WTC11 (cell line): ENCODE measurements around the gene WNT6. TPM values are rescaled to one million over a fixed set of nuclear protein-coding genes. Genes with fewer than 3 reads are reported as not detected.

ENCODE experiments used
- ATAC-seq: fragments of 200-7000 bp; cut with Tn5 transposase; 2 replicates; pipeline ENCODE4 v1.10.0; 2021; ENCODE audit warnings: mild to moderate bottlenecking, moderate library complexity
- CTCF ChIA-PET: fragments of 300-600 bp; sonication (Branson Sonifier 250); formaldehyde crosslinking; loops from one replicate; lab custom pipeline; 2021; ENCODE audit warnings: antibody characterized with exemption; lab: Charles Lee
- POLR2A ChIA-PET: fragments of 350-600 bp; sonication (Branson Sonifier 250); formaldehyde crosslinking; loops from one replicate; lab custom pipeline; 2021; ENCODE audit warnings: antibody characterized with exemption; lab: Charles Lee
- DNase-seq: peaks from one replicate; pipeline ENCODE4 v3.0.0; 2021; ENCODE audit warnings: low spot score
- H3K27ac Mint-ChIP-seq: 2 replicates; pipeline ENCODE4 v1.8.0; 2021; ENCODE audit warnings: mixed read lengths
- H3K27me3 Mint-ChIP-seq: 2 replicates; pipeline ENCODE4 v1.8.0; 2021; ENCODE audit warnings: low read depth, mild to moderate bottlenecking, moderate library complexity, mixed read lengths
- H3K36me3 Mint-ChIP-seq: 2 replicates; pipeline ENCODE4 v1.8.0; 2021; ENCODE audit warnings: mixed read lengths
- H3K4me1 Mint-ChIP-seq: 2 replicates; pipeline ENCODE4 v1.8.0; 2022; ENCODE audit warnings: mixed read lengths
- H3K4me3 Mint-ChIP-seq: 2 replicates; pipeline ENCODE4 v1.8.0; 2021; ENCODE audit warnings: mild to moderate bottlenecking, moderate library complexity, mixed read lengths
- H3K9me3 Mint-ChIP-seq: 2 replicates; pipeline ENCODE4 v1.8.0; 2021; ENCODE audit warnings: mixed read lengths
- AR ChIP-seq: fragments of 250-450 bp; sonication (Bioruptor Pico); IDR thresholded peaks from 2 replicates; pipeline ENCODE4 v1.9.0; 2021; ENCODE audit warnings: mild to moderate bottlenecking
- ATF1 ChIP-seq: sonication (generic); formaldehyde crosslinking; IDR thresholded peaks from 2 replicates; pipeline ENCODE4 v1.8.1; 2023; ENCODE audit warnings: mild to moderate bottlenecking, moderate library complexity, missing genetic modification reagents
- FOXJ3 ChIP-seq: sonication (generic); formaldehyde crosslinking; IDR thresholded peaks from 2 replicates; pipeline ENCODE4 v1.9.0; 2021; ENCODE audit warnings: missing genetic modification reagents, mild to moderate bottlenecking, borderline replicate concordance
- JUN ChIP-seq: sonication (generic); formaldehyde crosslinking; IDR thresholded peaks from 2 replicates; pipeline ENCODE4 v1.8.0; 2023; ENCODE audit warnings: mild to moderate bottlenecking, missing genetic modification reagents
- NR1H2 ChIP-seq: sonication (generic); formaldehyde crosslinking; IDR thresholded peaks from 2 replicates; pipeline ENCODE4 v1.9.0; 2021; ENCODE audit warnings: mild to moderate bottlenecking, moderate library complexity, missing genetic modification reagents
- RELA ChIP-seq: sonication (generic); formaldehyde crosslinking; IDR thresholded peaks from 2 replicates; pipeline ENCODE4 v1.8.1; 2022; ENCODE audit warnings: missing genetic modification reagents, mild to moderate bottlenecking, borderline replicate concordance
- STAT6 ChIP-seq: sonication (generic); formaldehyde crosslinking; conservative IDR thresholded peaks from 2 replicates; pipeline ENCODE4 v1.8.1; 2023; ENCODE audit warnings: mild to moderate bottlenecking, low read depth, missing genetic modification reagents, moderate library complexity
- ZNF121 ChIP-seq: sonication (generic); formaldehyde crosslinking; IDR thresholded peaks from 2 replicates; pipeline ENCODE4 v1.8.0; 2023; ENCODE audit warnings: missing genetic modification reagents
- ZNF219 ChIP-seq: sonication (generic); formaldehyde crosslinking; IDR thresholded peaks from 2 replicates; pipeline ENCODE4 v1.8.0; 2023; ENCODE audit warnings: missing genetic modification reagents, mild to moderate bottlenecking, borderline replicate concordance
- ZNF263 ChIP-seq: sonication (generic); formaldehyde crosslinking; IDR thresholded peaks from 2 replicates; pipeline ENCODE4 v1.8.1; 2022; ENCODE audit warnings: low read depth, mild to moderate bottlenecking, moderate library complexity, missing genetic modification reagents
- ZNF425 ChIP-seq: fragments of 250-450 bp; sonication (Bioruptor Pico); conservative IDR thresholded peaks from 2 replicates; pipeline ENCODE4 v1.9.0; 2021; ENCODE audit warnings: mild to moderate bottlenecking
- total RNA-seq: library from RNA; stranded (reverse); gene quantifications from 3 replicates; pipeline ENCODE4 v1.2.3, GENCODE V29; 2021
- TF ChIP-seq, protein P1 (sequence below): sonication (generic); formaldehyde crosslinking; IDR thresholded peaks from 2 replicates; pipeline ENCODE4 v1.8.0; 2022; ENCODE audit warnings: missing genetic modification reagents
- TF ChIP-seq, protein P2 (sequence below): sonication (generic); formaldehyde crosslinking; IDR thresholded peaks from 2 replicates; pipeline ENCODE4 v1.8.0; 2023; ENCODE audit warnings: mild to moderate bottlenecking, missing genetic modification reagents

WNT6 gene
- total RNA-seq, 1 experiment from 2014 or later: not detected

DNA sequence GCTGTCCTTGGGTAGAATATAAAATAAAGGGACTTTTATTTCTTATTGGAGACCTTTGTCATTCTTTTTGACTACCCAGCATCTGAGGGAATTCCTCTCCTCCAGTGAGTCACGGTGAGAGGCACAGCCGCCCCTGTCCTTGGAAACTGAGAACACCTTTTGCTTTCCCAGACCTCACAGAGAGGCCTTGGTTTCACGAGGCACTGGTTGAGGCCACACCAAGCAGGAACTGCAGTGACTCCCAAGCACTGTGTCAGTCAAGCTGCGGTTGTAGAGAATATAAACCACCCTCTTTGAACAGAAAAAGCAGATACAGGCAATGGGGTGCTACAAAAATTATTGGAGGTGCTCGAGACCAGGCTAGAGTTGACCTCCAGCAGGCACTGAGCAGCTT lies 44.4 kb upstream of the WNT6 start:
- Mint-ChIP-seq H3K9me3 (no peaks in the 10 kb centered on the region), H3K36me3 (no peaks in the 10 kb centered on the region), H3K27me3 (no peaks in the 10 kb centered on the region), H3K4me3 (no peak overlapping the region), H3K27ac (no peak overlapping the region), H3K4me1 (no peaks in the 10 kb centered on the region)
- ChIA-PET POLR2A (no interaction called here), CTCF (interaction anchor here (1.3 kb wide), 1 partner anchor 165 kb away, joined by 3 read pairs; no protein-coding TSS in a partner anchor)
- DNase-seq: no peak
- no peak for TF ChIP-seq NR1H2 (CRISPR knock-in tag)
- TF ChIP-seq ZNF425 (CRISPR knock-in tag): no peak
- no peak for TF ChIP-seq ATF1 (CRISPR knock-in tag)
- no peak for TF ChIP-seq RELA (CRISPR knock-in tag)
- no peak for TF ChIP-seq JUN (CRISPR knock-in tag)
- TF ChIP-seq STAT6 (CRISPR knock-in tag): no peak
- no peak for TF ChIP-seq ZNF121
- TF ChIP-seq, protein P1, sequence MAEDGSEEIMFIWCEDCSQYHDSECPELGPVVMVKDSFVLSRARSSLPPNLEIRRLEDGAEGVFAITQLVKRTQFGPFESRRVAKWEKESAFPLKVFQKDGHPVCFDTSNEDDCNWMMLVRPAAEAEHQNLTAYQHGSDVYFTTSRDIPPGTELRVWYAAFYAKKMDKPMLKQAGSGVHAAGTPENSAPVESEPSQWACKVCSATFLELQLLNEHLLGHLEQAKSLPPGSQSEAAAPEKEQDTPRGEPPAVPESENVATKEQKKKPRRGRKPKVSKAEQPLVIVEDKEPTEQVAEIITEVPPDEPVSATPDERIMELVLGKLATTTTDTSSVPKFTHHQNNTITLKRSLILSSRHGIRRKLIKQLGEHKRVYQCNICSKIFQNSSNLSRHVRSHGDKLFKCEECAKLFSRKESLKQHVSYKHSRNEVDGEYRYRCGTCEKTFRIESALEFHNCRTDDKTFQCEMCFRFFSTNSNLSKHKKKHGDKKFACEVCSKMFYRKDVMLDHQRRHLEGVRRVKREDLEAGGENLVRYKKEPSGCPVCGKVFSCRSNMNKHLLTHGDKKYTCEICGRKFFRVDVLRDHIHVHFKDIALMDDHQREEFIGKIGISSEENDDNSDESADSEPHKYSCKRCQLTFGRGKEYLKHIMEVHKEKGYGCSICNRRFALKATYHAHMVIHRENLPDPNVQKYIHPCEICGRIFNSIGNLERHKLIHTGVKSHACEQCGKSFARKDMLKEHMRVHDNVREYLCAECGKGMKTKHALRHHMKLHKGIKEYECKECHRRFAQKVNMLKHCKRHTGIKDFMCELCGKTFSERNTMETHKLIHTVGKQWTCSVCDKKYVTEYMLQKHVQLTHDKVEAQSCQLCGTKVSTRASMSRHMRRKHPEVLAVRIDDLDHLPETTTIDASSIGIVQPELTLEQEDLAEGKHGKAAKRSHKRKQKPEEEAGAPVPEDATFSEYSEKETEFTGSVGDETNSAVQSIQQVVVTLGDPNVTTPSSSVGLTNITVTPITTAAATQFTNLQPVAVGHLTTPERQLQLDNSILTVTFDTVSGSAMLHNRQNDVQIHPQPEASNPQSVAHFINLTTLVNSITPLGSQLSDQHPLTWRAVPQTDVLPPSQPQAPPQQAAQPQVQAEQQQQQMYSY: no peak
- TF ChIP-seq AR (CRISPR knock-in tag): no peak
- TF ChIP-seq FOXJ3 (CRISPR knock-in tag): no peak
- TF ChIP-seq, protein P2, sequence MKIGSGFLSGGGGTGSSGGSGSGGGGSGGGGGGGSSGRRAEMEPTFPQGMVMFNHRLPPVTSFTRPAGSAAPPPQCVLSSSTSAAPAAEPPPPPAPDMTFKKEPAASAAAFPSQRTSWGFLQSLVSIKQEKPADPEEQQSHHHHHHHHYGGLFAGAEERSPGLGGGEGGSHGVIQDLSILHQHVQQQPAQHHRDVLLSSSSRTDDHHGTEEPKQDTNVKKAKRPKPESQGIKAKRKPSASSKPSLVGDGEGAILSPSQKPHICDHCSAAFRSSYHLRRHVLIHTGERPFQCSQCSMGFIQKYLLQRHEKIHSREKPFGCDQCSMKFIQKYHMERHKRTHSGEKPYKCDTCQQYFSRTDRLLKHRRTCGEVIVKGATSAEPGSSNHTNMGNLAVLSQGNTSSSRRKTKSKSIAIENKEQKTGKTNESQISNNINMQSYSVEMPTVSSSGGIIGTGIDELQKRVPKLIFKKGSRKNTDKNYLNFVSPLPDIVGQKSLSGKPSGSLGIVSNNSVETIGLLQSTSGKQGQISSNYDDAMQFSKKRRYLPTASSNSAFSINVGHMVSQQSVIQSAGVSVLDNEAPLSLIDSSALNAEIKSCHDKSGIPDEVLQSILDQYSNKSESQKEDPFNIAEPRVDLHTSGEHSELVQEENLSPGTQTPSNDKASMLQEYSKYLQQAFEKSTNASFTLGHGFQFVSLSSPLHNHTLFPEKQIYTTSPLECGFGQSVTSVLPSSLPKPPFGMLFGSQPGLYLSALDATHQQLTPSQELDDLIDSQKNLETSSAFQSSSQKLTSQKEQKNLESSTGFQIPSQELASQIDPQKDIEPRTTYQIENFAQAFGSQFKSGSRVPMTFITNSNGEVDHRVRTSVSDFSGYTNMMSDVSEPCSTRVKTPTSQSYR: no peak
- no peak for TF ChIP-seq ZNF219 (CRISPR knock-in tag)
- no peak for TF ChIP-seq ZNF263
- no peak for ATAC-seq
